GM18867 (cell line): Measurements from ENCODE around the gene TMEM175.

Source experiments
- ATAC-seq: cut with Tn5 transposase; IDR thresholded peaks from one replicate; pipeline ENCODE4 v1.9.1; 2021; ENCODE audit warnings: mild to moderate bottlenecking, moderate library complexity; ENCODE audit not compliant: unreplicated experiment

The TMEM175 gene

DNA sequence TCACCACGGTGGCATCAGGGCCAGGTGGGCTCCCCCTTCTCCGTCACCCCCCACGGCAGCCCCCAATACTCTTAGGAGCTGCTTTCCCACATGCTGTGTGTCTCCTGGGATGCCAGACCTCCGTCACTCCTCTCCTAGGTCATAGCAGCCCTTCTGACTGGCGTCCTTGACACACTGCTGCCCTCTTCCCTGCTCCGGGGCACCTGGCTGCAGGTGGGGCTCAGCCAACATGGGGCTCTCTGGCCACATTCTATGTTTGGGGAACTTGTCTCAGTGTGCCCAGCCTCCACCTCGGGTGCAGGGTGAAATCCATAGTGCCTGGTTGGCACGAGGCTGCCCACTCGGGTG, 13.8 kb downstream of the TMEM175 start:
- ATAC-seq = no peak

DNA sequence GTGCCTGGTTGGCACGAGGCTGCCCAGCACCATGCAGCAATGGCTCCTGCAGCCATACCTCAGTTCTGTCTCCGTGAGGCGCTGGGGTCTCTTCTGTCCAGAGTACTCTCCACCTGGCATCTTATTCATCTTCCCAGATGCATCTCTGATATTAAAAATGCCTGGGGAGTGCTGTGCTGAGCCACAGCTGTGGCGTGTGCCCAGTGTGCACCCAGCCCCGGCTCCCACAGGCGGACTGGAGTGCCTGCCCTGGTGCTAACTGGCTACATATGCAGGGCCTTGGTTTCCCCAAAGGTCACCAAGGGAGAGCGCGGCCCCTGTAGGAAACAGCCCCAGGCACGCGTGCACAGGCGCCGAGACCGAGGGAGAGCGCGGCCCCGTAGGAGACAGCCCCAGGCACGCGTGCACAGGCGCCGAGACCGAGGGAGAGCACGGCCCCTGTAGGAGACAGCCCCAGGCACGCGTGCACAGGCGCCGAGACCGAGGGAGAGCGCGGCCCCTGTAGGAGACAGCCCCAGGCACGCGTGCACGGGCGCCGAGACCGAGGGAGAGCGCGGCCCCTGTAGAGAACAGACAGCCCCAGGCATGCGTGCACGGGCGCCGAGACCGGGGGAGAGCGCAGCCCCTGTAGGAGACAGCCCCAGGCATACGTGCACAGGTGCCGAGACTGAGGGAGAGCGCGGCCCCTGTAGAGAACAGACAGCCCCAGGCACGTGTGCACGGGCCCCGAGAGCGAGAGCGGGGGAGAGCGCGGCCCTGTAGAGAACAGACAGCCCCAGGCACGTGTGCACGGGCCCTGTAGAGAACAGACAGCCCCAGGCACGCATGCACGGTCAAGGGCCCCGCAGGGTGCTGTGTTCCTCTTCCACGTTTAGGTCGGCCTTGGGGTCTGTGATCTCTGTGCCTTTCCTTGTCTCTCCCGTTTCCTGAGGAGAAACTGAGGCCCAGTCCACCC, 14.5 kb downstream of the TMEM175 start:
- ATAC-seq = no peak

DNA sequence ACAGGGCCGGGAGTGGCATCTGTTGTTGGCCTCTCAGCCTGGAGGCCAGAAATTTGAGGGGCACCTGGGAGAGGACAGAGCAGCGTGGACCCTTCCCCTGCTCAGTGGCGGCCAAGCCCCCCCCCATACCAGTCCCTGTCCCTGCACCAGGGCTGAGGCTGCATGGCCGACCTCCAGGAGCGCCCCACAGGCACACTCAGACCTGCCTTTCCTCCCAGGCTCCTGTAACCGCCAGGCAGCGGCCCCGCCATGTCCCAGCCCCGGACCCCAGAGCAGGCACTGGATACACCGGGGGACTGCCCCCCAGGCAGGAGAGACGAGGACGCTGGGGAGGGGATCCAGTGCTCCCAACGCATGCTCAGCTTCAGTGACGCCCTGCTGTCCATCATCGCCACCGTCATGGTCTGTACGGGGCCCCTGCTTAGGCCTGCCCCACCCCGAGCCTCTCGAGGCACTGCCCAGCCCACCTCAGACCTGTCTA, 15.3 kb downstream of the TMEM175 start:
- no peak for ATAC-seq

DNA sequence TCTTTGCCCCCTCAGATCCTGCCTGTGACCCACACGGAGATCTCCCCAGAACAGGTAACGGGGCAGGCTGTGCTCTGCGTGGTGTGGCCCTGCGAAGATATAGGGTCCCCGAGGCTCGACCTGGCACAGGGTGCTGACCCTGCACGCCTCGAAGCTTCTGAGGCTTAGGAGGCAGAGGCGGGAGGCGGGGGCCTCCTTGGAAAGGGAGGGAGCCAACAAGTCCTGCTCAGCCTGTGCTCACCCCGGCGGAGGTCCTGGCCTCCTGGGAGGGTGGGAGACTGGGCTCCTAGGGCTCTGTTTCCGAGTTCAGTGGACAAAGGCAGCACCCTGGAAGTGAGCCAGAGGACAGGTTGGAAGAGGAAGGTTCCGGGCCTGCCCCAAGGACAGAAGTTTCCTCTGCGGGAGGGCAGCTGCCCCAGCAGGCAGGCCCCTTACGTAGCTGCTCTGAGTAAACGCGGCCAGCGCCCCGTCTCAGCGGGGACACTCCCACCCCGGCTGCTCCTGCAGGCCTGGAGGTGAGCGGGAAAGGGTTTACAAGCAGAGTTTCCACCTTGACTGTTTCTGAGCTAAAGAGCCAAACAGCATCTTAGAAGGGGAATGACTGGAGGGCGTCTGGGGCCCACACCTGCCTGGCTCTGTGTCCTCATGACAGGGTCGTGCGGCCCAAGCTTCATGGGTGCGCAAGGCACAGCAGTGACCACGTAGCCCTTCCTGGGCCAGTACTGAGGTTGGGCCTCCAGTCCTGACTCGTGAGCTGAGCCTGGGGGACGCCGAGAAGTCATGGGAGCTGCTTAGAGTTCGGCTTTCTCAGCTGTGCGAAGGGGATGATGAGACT, 16.1 kb downstream of the TMEM175 start:
- no peak for ATAC-seq

DNA sequence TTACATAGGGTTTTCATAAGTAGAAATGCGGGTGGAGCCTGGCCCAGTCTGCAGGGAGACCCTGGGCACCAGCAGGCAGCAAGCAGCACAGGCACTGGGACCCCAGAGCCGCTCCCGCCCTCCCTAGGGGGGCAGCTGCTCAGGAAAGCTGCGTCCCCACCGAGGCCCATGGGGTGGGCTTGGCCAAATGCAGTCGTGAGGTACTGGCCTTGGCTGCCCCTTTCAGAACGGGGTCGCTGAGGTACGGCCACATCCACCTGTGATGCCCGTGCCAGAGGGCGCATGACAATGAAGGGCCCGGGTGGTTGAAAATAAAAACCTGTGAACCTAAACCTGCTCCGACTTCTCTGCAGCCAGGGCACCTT, 16.7 kb downstream of the TMEM175 start:
- ATAC-seq = no peak

DNA sequence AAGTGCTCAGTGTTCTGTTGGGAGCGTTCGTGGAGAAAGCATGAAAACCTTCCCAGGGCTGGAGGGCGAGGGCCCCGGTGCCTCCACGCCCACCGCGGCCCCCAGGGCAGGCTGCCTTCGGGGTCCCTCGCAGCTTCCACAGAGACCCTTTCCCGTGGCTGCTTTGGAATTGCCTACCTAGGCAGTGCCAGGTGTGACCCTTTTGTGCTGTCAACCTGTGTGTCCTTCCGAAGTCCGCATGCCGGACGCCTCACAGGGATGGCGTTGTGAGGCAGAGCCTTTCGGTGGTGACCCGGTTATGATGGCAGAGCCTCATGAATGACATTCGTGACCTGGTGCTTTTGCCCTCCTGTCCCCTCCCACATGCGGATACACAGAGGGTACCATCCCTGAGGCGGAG, 17.4 kb downstream of the TMEM175 start:
- no peak for ATAC-seq

DNA sequence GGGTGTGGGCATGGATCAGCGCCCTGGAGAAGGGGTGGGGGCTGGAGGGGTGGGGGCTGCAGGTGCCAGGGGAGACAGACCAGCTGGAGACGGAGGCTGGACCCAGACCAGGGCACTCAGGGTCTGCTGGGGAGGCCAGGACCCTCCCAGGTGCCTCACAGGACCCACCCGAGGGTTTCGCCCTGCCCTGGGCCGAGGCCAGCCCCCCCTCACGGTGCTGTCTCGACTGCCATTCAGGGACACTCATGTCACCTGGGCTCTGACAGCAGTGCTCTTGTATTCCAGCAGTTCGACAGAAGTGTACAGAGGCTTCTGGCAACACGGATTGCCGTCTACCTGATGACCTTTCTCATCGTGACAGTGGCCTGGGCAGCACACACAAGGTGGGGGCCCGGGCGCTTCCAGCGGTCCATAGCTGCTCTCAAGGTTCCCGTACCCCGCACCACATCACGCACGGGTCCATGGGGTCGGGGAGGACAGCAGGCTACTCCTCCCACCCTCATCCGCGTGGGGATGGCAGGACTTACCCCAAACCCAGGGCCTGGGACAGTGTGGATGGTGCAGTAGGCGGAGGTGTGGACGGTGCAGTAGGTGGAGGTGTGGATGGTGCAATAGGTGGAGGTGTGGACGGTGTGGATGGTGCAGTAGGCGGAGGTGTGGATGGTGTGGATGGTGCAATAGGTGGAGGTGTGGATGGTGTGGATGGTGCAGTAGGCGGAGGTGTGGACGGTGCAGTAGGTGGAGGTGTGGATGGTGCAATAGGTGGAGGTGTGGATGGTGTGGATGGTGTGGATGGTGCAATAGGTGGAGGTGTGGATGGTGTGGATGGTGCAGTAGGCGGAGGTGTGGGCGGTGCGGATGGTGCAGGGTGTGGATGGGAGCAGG, 18.1 kb downstream of the TMEM175 start:
- ATAC-seq = no peak

DNA sequence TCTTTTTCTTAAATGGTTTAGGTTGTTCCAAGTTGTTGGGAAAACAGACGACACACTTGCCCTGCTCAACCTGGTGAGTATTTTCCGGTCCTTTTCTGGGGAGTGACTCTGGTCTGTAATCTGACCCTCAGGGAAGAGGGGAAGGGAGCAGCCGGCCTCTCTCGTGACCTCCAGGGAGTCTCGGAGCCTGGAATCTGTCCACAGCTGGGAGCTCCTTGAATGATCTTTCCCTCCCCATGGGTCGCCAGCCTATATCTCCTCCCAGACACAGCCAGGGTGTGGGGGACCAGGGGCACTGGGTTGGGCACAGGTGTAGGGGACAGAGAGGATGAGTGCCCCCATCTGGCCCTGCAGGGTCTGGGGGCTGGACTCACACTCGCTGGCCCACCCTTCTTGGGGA, 18.9 kb downstream of the TMEM175 start:
- ATAC-seq = no peak

DNA sequence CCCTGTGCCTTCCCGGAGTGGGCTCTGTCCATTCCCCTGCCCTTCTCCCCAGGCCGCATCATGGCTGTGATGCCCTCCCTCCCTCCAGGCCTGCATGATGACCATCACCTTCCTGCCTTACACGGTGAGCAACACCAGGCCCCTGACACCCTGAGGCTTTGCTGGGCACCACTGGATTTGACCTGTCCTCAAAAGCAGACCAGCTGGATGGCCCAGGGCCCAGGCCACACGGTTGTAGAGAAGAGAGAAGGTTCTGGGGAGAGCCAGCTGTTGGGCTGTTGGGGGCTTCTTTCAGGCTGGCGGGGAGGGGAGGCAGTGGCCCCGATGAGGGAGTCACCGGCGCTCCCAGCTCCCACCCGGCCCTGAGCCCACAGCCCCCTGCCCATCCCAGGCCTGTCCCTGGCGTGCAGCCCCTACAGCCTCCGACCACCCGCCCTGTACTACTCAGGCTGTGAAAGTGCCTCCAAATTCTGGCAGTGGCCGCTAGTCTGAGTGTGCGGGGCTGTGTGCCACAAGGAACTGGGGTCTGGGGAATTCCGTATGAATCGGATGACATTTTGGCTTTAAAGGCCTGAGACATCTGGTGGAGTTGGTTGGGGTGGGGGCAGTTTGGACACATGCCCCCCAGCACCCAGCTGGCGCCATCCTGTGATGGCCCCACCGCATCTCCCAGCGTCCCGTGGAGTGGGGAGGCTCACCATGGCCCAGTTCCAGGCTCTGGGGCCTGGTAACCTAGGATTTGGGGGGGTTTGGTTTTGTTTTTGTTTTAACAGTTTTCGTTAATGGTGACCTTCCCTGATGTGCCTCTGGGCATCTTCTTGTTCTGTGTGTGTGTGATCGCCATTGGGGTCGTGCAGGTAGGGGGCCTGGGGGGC, 19.6 kb downstream of the TMEM175 start:
- ATAC-seq = no peak

DNA sequence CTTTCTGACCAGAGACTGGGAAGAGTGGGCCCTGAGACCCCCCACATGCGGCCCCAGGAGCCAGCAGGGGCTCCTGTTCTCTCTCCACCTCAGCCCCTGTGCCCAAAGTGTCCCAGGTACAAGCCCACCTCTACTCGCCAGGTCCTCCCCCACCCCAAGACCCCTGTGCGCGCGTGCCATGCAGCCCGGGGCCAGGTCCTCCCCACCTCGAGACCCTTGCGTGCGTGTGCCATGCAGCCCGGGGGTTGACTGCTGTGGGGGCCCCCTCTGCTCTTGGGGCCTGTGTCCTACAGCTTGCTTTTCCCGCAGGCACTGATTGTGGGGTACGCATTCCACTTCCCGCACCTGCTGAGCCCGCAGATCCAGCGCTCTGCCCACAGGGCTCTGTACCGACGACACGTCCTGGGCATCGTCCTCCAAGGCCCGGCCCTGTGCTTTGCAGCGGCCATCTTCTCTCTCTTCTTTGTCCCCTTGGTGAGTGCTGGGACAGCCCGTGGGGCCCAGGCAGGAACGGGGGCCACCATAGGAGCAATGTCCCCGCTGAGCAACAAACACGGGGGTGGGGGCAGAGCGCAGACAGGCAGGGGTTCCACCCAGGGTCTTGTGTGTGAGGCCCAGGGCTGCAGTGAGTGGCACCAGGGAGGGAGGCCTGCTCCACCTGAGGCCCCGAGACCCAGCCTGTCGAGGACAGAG, 20.8 kb downstream of the TMEM175 start:
- no peak for ATAC-seq

DNA sequence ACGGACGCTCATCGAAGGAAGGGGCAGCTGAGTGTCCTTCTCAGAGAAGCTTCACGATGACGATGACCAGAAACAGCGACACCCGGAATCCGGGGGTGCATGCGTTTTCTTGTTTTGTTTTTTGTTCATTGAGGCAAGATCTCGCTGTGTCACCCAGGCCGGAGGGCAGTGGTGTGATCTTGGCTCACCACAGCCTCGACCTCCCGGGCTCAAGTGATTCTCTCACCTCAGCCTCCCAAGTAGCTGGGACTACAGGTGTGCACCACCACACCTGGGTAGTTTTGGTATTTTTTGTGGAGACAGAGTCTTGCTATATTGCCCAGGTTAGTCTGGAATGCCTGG, 21.3 kb downstream of the TMEM175 start:
- no peak for ATAC-seq

DNA sequence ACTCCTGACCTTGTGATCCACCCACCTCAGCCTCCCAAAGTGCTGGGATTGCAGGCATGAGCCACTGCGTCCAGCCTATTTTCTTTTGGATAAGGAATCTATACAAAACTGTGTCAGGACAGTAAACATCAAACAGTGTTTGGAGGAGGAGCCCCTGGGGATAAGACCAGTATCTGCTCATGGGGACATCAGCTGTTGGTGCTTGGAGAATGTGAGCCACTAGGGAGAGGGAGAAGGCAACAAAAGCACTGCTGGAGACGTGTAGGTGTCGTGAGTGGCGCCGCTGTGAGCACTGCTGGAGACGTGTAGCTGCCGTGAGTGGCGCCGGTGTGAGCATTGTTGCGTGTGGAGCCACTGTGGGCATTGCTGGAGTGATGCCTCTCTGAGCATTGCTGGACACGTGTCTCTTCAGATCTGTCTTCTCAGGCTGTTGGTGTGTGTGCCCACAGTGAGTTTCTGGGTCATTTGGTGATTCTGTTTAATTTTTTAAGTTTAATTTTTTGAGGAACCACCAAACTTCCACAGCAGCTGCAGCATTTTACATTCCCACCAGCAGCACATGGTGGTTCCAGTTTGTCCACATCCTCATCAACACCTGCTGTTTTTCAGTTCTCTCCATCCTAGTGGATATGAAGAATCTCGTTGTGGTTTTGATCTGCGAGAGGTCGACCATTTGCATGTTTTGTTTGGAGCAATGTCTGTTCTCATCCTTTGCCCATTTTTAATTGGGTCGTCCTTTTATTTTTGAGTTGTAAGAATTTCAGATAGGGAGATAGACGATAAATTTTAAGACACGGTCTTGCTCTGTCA, 22.2 kb downstream of the TMEM175 start:
- no peak for ATAC-seq

DNA sequence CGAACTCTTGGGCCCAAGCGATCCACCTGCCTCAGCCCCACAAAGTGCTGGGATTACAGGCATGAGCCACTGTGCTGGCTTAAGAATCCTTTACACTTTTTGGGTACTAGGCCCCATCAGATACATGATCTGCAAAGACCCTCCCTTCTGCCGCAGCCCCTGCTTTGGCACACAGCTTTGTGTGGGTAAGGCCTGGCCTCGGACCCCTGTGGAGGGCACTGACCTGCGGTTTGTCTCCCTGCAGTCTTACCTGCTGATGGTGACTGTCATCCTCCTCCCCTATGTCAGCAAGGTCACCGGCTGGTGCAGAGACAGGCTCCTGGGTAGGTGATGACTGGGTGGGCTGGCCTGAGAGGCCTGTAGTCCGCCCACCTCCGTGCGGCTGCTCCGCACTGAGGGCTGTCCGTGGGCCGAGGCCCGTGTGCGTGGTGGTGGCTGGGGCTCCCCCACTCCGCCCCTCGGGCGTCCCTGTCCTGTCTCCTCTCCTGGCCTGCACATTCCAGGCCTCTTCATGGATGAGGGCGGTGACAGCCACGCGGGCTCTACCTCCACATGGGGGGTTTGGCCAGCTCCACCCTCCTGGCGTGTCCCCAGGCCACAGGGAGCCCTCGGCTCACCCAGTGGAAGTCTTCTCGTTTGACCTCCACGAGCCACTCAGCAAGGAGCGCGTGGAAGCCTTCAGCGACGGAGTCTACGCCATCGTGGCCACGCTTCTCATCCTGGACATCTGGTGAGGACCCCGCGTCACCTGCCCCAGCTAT, 23.1 kb downstream of the TMEM175 start:
- no peak for ATAC-seq

DNA sequence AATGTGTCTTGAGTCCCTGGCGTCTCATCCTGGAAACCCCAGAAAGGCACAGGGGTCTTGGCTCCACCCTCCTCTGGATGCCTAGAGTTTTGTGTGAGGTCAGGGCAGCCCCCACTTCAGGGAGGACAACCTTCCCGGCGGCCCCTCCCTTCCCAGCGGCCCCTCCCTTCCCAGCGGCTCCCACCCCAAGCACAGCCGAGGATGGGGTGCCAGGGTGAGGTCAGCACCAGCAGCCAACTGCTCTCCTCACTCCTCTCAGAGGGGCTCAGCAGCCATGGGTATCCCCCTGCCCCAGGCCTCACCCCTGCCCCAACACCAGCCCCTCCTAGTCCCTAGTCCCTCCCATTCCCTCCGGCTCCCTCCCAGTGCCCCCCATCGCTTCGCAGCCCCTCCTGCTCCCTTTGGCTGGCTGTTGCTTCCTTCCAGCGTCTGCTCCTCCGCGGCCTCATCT, 23.7 kb downstream of the TMEM175 start:
- no peak for ATAC-seq

DNA sequence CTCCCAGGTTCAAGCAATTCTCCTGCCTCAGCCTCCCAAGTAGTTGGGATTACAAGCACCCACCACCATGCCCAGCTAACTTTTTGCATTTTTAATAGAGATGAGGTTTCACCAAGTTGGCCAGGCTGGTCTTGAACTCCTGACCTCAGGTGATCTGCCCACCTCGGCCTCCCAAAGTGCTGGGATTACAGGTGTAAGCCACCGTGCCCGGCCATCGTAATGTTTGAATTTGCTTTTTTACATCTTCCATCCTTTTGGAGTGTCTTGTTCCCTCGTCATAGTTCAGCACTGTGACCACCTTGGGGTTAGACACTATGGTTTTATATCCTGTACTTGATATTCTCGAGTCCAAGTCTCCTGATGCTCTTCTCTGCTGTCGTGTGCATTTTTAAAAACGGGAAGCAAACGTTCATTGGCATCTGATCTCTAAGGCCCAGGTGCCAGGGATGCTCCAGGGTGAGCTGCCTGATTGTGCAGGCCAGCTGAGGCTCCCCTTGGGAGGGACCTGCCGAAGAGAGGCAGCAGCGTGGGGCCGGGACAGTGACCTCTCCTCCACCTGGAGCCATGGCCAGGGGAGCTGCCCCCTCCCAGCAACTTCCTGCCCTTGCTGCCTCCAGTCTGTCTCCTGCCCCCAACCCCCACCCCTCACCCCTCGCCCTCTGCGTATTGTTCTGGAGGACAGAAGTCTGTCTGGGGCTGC, 24.4 kb downstream of the TMEM175 start:
- ATAC-seq = no peak

DNA sequence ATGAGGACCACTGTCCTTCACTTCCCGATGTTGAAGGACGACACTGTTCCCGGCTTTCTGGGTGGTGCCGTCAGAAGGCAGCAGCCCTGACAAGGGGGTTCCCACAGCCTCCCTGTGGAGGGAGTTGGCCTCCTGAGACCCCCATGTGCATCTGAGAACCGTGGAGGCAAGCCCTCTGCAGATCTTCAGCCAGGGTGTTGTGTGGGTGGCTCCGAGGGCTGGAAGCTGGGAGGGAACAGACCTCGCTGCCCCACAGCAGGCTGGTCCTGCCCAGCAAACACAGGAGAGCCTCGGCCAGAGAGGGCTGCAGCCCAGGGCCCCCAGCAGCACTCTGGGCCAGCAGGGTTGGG, 24.9 kb downstream of the TMEM175 start:
- no peak for ATAC-seq

DNA sequence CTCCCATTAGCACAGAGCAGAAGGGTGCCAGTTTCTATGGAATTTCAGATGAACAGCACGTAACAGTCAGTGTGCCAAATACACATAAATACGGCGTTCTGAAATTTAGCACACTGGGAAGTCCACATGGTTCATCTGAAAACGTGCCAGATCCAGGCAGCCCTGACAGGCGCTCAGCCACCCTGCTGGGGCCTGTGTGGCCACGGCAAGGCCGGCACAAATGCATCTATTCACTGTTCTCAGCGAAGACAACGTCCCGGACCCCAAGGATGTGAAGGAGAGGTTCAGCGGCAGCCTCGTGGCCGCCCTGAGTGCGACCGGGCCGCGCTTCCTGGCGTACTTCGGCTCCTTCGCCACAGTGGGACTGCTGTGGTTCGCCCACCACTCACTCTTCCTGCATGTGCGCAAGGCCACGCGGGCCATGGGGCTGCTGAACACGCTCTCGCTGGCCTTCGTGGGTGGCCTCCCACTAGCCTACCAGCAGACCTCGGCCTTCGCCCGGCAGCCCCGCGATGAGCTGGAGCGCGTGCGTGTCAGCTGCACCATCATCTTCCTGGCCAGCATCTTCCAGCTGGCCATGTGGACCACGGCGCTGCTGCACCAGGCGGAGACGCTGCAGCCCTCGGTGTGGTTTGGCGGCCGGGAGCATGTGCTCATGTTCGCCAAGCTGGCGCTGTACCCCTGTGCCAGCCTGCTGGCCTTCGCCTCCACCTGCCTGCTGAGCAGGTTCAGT, 25.5 kb downstream of the TMEM175 start:
- no peak for ATAC-seq
